ENCODE results near the gene EXD3. TPM values are rescaled to one million over a fixed set of nuclear protein-coding genes. Genes with fewer than 3 reads are reported as not detected.

EXD3 gene
- total RNA-seq, 2 experiments from 2014 or later, result 20.8 to 27.0 TPM

GRCh38 chr9:137348769-137349470 lies 74.0 kb downstream of the EXD3 start:
- Histone ChIP-seq H4K20me1 (ENCODE audit: insufficient read depth, low read length) (no peaks in the 10 kb centered on the region), H2AFZ (ENCODE audit: low read length) (no peak overlapping the region), H3K4me3 (ENCODE audit: low read depth, low read length, poor library complexity, severe bottlenecking) (no peak overlapping the region), H3K4me2 (ENCODE audit: low read length) (no peak overlapping the region), H3K9me3 (ENCODE audit: low read length) (no peaks in the 10 kb centered on the region), H3K79me2 (ENCODE audit: insufficient read depth, low read depth, low read length) (no peaks in the 10 kb centered on the region), H3K36me3 (ENCODE audit: insufficient read depth, low read length) (no peaks in the 10 kb centered on the region), H3K4me1 (ENCODE audit: insufficient read depth, low read length, poor library complexity, severe bottlenecking) (no peaks in the 10 kb centered on the region), H3K27ac (ENCODE audit: low read depth, low read length, poor library complexity, severe bottlenecking) (no peak overlapping the region), H3K9me2 (ENCODE audit: insufficient read depth, low read length) (no peaks in the 10 kb centered on the region)
- TF ChIP-seq CTCF (conservative IDR thresholded peaks at IDR 0.05; ENCODE audit: low read length), result no peak
- no peak for TF ChIP-seq EZH2phosphoT487 (IDR thresholded peaks at IDR 0.05; ENCODE audit: borderline replicate concordance, low read depth, low read length)
- no peak for DNase-seq (ENCODE audit: low spot score)
- POLR2A ChIA-PET, result no interaction called here
- BruUV-seq (replicated peaks), result no TSS peak
- intact Hi-C loops (cut with micrococcal nuclease; ENCODE audit: unreplicated experiment), result no loop called here
- CTCF ChIA-PET (ENCODE audit: unreplicated experiment), result no interaction called here

- no peak overlapping the region for H3K4me3 ChIP-seq (ENCODE audit: low read depth, low read length, poor library complexity, severe bottlenecking)
- no peaks in the 10 kb centered on the region for H3K79me2 ChIP-seq (ENCODE audit: insufficient read depth, low read depth, low read length)
- no peak for TF ChIP-seq EZH2phosphoT487 (IDR thresholded peaks at IDR 0.05; ENCODE audit: borderline replicate concordance, low read depth, low read length)
- no peak for TF ChIP-seq CTCF (conservative IDR thresholded peaks at IDR 0.05; ENCODE audit: low read length)
- ChIA-PET CTCF (ENCODE audit: unreplicated experiment) (no interaction called here), POLR2A (no interaction called here)
- no TSS peak for BruUV-seq (replicated peaks)
- H3K4me1 ChIP-seq (ENCODE audit: insufficient read depth, low read length, poor library complexity, severe bottlenecking), result no peaks in the 10 kb centered on the region
- no peaks in the 10 kb centered on the region for H3K36me3 ChIP-seq (ENCODE audit: insufficient read depth, low read length)
- no peaks in the 10 kb centered on the region for H3K9me2 ChIP-seq (ENCODE audit: insufficient read depth, low read length)
- H3K4me2 ChIP-seq (ENCODE audit: low read length), result no peak overlapping the region
- no peaks in the 10 kb centered on the region for H4K20me1 ChIP-seq (ENCODE audit: insufficient read depth, low read length)
- no peak overlapping the region for H3K27ac ChIP-seq (ENCODE audit: low read depth, low read length, poor library complexity, severe bottlenecking)
- no peaks in the 10 kb centered on the region for H3K9me3 ChIP-seq (ENCODE audit: low read length)
- no peak for DNase-seq (ENCODE audit: low spot score)
- intact Hi-C loops (cut with micrococcal nuclease; ENCODE audit: unreplicated experiment), result no loop called here
- no peak overlapping the region for H2AFZ ChIP-seq (ENCODE audit: low read length)
Observed at GRCh38 chr9:137347928-137348327, 75.0 kb downstream of the EXD3 start.

GRCh38 chr9:137342482-137342881 lies 80.5 kb downstream of the EXD3 start:
- H3K4me1 ChIP-seq (ENCODE audit: insufficient read depth, low read length, poor library complexity, severe bottlenecking), result no peaks in the 10 kb centered on the region
- intact Hi-C loops (cut with micrococcal nuclease; ENCODE audit: unreplicated experiment), result no loop called here
- H2AFZ ChIP-seq (ENCODE audit: low read length), result no peak overlapping the region
- no peaks in the 10 kb centered on the region for H3K79me2 ChIP-seq (ENCODE audit: insufficient read depth, low read depth, low read length)
- H4K20me1 ChIP-seq (ENCODE audit: insufficient read depth, low read length), result no peaks in the 10 kb centered on the region
- no peak for DNase-seq (ENCODE audit: low spot score)
- H3K36me3 ChIP-seq (ENCODE audit: insufficient read depth, low read length), result no peaks in the 10 kb centered on the region
- H3K4me3 ChIP-seq (ENCODE audit: low read depth, low read length, poor library complexity, severe bottlenecking), result no peak overlapping the region
- TF ChIP-seq EZH2phosphoT487 (IDR thresholded peaks at IDR 0.05; ENCODE audit: borderline replicate concordance, low read depth, low read length) (no peak), CTCF (conservative IDR thresholded peaks at IDR 0.05; ENCODE audit: low read length) (no peak)
- BruUV-seq (replicated peaks), result no TSS peak
- POLR2A ChIA-PET, result no interaction called here
- no peaks in the 10 kb centered on the region for H3K9me3 ChIP-seq (ENCODE audit: low read length)
- no peak overlapping the region for H3K27ac ChIP-seq (ENCODE audit: low read depth, low read length, poor library complexity, severe bottlenecking)
- CTCF ChIA-PET (ENCODE audit: unreplicated experiment), result interaction anchor here (0.6 kb wide), 1 partner anchor 90 kb away, joined by 8 read pairs; no protein-coding TSS in a partner anchor
- H3K9me2 ChIP-seq (ENCODE audit: insufficient read depth, low read length), result no peaks in the 10 kb centered on the region
- no peak overlapping the region for H3K4me2 ChIP-seq (ENCODE audit: low read length)
